H1 (cell line): Measurements from ENCODE around the gene API5.

Experiments used
- EP300 ChIP-seq, 2 experiments: IDR thresholded peaks; 1 replicate in 1 of 2; 2 replicates in 1 of 2; pipeline ENCODE4 v1.6.1; 2011 to 2012; ENCODE audit warnings: low read depth in 2 of 2, low read length in 2 of 2, mild to moderate bottlenecking in 2 of 2, borderline replicate concordance in 1 of 2, inconsistent platforms in 1 of 2, moderate library complexity in 1 of 2
- PHF8 ChIP-seq: fragments of 200-600 bp; sonication (generic); conservative IDR thresholded peaks from 2 replicates; pipeline ENCODE4 v1.7.1; 2012; ENCODE audit warnings: low read depth, mild to moderate bottlenecking, inconsistent platforms, low read length, moderate library complexity
- POLR2A ChIP-seq, 2 experiments: IDR thresholded peaks; 1 replicate in 1 of 2; 2 replicates in 1 of 2; pipeline ENCODE4 v1.6.1; 2011; ENCODE audit warnings: low read depth in 2 of 2, low read length in 2 of 2, mild to moderate bottlenecking in 2 of 2; ENCODE audit errors: control extremely low read depth in 1 of 2
- RAD21 ChIP-seq, 2 experiments: IDR thresholded peaks in 1 of 2; conservative IDR thresholded peaks in 1 of 2; 2 replicates each; pipeline ENCODE4 v1.6.1; 2011; ENCODE audit warnings: low read depth in 2 of 2, low read length in 2 of 2, improper control_type of control experiment in 1 of 2, inconsistent platforms in 1 of 2, mild to moderate bottlenecking in 1 of 2, moderate library complexity in 1 of 2
- TAF1 ChIP-seq: IDR thresholded peaks from 2 replicates; pipeline ENCODE4 v1.6.1; 2011; ENCODE audit warnings: mild to moderate bottlenecking, low read depth, low read length
- TF ChIP-seq, protein P1 (sequence below): IDR thresholded peaks from 2 replicates; pipeline ENCODE4 v1.6.1; 2011; ENCODE audit warnings: low read length, improper control_type of control experiment
- TF ChIP-seq, protein P2 (sequence below), 3 experiments: IDR thresholded peaks; 1 replicate in 2 of 3; 2 replicates in 1 of 3; pipeline versions ENCODE4 v1.5.1 to v1.6.1; 2011; ENCODE audit warnings: low read length in 3 of 3, mild to moderate bottlenecking in 3 of 3, inconsistent platforms in 2 of 3, low read depth in 1 of 3, moderate library complexity in 1 of 3; ENCODE audit not compliant: insufficient read depth in 1 of 3; ENCODE audit errors: control extremely low read depth in 1 of 3

DNA sequence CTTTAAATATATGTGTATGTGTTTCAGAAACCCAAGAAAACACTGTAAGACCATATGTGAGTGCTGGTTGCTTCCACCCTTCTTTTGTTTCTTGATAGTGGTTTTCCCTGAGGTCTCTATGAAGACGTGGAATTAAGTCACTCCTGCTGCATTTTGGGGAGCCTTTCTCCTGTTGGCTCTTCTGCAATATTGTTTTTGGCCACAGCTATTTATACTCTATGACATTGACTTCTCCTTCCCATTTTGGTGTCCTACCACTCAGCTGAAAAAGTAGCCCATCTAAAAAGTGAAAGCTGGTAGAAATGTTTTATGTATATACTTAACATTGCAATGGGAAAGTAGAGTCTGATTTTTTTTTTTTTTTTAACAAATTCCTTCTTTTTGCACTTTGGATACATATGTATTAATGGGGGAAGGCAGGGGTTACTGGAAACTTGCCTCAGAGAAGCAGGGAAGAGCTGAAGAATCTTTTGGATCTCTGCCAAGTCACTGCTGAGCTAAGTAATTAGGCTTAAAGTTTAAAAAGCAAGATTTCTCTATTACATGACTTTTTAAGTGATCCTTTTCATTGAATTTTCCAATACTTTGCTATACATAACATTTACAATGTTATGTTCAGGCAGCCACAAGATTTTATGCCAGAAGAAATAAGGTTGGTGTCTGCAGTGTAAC is 48.7 kb downstream of the API5 start:
- TF ChIP-seq RAD21 (IDR thresholded peaks at IDR 0.05 in 1 of 2, conservative IDR thresholded peaks at IDR 0.05 in 1 of 2; ENCODE audit: low read depth in 2 of 2, low read length in 2 of 2) (no peak), POLR2A (IDR thresholded peaks at IDR 0.05; ENCODE audit: control extremely low read depth in 1 of 2, low read depth in 2 of 2, low read length in 2 of 2) (no peak), PHF8 (no peak), TAF1 (no peak), EP300 (IDR thresholded peaks at IDR 0.05; ENCODE audit: borderline replicate concordance in 1 of 2, low read depth in 2 of 2, low read length in 2 of 2) (no peak)
- TF ChIP-seq, protein P1, sequence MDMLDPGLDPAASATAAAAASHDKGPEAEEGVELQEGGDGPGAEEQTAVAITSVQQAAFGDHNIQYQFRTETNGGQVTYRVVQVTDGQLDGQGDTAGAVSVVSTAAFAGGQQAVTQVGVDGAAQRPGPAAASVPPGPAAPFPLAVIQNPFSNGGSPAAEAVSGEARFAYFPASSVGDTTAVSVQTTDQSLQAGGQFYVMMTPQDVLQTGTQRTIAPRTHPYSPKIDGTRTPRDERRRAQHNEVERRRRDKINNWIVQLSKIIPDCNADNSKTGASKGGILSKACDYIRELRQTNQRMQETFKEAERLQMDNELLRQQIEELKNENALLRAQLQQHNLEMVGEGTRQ, result no peak
- TF ChIP-seq, protein P2, sequence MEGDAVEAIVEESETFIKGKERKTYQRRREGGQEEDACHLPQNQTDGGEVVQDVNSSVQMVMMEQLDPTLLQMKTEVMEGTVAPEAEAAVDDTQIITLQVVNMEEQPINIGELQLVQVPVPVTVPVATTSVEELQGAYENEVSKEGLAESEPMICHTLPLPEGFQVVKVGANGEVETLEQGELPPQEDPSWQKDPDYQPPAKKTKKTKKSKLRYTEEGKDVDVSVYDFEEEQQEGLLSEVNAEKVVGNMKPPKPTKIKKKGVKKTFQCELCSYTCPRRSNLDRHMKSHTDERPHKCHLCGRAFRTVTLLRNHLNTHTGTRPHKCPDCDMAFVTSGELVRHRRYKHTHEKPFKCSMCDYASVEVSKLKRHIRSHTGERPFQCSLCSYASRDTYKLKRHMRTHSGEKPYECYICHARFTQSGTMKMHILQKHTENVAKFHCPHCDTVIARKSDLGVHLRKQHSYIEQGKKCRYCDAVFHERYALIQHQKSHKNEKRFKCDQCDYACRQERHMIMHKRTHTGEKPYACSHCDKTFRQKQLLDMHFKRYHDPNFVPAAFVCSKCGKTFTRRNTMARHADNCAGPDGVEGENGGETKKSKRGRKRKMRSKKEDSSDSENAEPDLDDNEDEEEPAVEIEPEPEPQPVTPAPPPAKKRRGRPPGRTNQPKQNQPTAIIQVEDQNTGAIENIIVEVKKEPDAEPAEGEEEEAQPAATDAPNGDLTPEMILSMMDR (IDR thresholded peaks at IDR 0.05; ENCODE audit: control extremely low read depth in 1 of 3, insufficient read depth in 1 of 3, low read depth in 1 of 3, low read length in 3 of 3), result no peak
